GM21423 (cell line): ENCODE results near the gene GNAL.

Experiments
- ATAC-seq: cut with Tn5 transposase; IDR thresholded peaks from one replicate; pipeline ENCODE4 v1.9.1; 2021; ENCODE audit warnings: mild to moderate bottlenecking, moderate library complexity; ENCODE audit not compliant: unreplicated experiment

GNAL gene

GRCh38 chr18:11802586-11802985 lies 113.5 kb downstream of the GNAL start:
- no peak for ATAC-seq

GRCh38 chr18:11807233-11807632 lies 118.2 kb downstream of the GNAL start:
- ATAC-seq, result no peak

- ATAC-seq, result no peak
Observed at GRCh38 chr18:11808001-11808855, 119.2 kb downstream of the GNAL start.

- ATAC-seq, result no peak
Observed at GRCh38 chr18:11809895-11810294, 120.8 kb downstream of the GNAL start.

- ATAC-seq, result no peak
Observed at GRCh38 chr18:11810379-11810778, 121.3 kb downstream of the GNAL start.

GRCh38 chr18:11811009-11811408 lies 121.9 kb downstream of the GNAL start:
- ATAC-seq, result no peak

- ATAC-seq, result no peak
Observed at GRCh38 chr18:11817229-11817628, 128.2 kb downstream of the GNAL start.

GRCh38 chr18:11818486-11819203 lies 129.6 kb downstream of the GNAL start:
- ATAC-seq, result no peak

- no peak for ATAC-seq
Observed at GRCh38 chr18:11819938-11820337, 130.9 kb downstream of the GNAL start.

GRCh38 chr18:11820697-11821096 lies 131.6 kb downstream of the GNAL start:
- no peak for ATAC-seq

GRCh38 chr18:11821208-11821607 lies 132.1 kb downstream of the GNAL start:
- ATAC-seq, result no peak

GRCh38 chr18:11821643-11822237 lies 132.7 kb downstream of the GNAL start:
- ATAC-seq, result no peak

GRCh38 chr18:11823545-11823944 lies 134.5 kb downstream of the GNAL start:
- no peak for ATAC-seq

GRCh38 chr18:11826836-11827235 lies 137.8 kb downstream of the GNAL start:
- ATAC-seq, result no peak

- no peak for ATAC-seq
Observed at GRCh38 chr18:11828786-11829432, 139.8 kb downstream of the GNAL start.

- ATAC-seq, result no peak
Observed at GRCh38 chr18:11830585-11830984, 141.5 kb downstream of the GNAL start.

- no peak for ATAC-seq
Observed at GRCh38 chr18:11831921-11832320, 142.9 kb downstream of the GNAL start.

- ATAC-seq, result no peak
Observed at GRCh38 chr18:11834772-11835171, 145.7 kb downstream of the GNAL start.

GRCh38 chr18:11839556-11839955 lies 150.5 kb downstream of the GNAL start:
- no peak for ATAC-seq

- no peak for ATAC-seq
Observed at GRCh38 chr18:11840493-11840892, 151.4 kb downstream of the GNAL start.

GRCh38 chr18:11842562-11842961 lies 153.5 kb downstream of the GNAL start:
- no peak for ATAC-seq
